GM23338 (cell line): ENCODE data around the gene S1PR2. TPM values are rescaled to one million over a fixed set of nuclear protein-coding genes. Genes with fewer than 3 reads are reported as not detected.

Experiments used
- ATAC-seq: fragments of 200-7000 bp; cut with Tn5 transposase; 3 replicates; pipeline ENCODE4 v1.9.1; 2020
- DNase-seq: peaks from one replicate; pipeline ENCODE4 v3.0.0-alpha.2; 2015; ENCODE audit warnings: low spot score
- H2AFZ ChIP-seq: fragments of 200-600 bp; sonication (generic); 2 replicates; pipeline ENCODE4 v1.8.0; 2016; ENCODE audit warnings: antibody characterized with exemption, mild to moderate bottlenecking, moderate library complexity
- H3F3A ChIP-seq: fragments of 200-600 bp; sonication (generic); replicated peaks from 2 replicates; pipeline ENCODE4 v1.8.0; 2017; ENCODE audit warnings: antibody characterized with exemption, mixed run types, low read depth
- H3K27ac ChIP-seq: fragments of 200-600 bp; sonication (generic); 2 replicates; pipeline ENCODE4 v1.6.1; 2016; ENCODE audit warnings: low read depth
- H3K27me3 ChIP-seq: fragments of 200-600 bp; sonication (generic); 2 replicates; pipeline ENCODE4 v1.8.0; 2016; ENCODE audit warnings: mild to moderate bottlenecking, mixed run types, moderate library complexity; ENCODE audit not compliant: insufficient read depth
- H3K36me3 ChIP-seq: fragments of 200-600 bp; sonication (generic); 2 replicates; pipeline ENCODE4 v1.8.0; 2016; ENCODE audit warnings: mild to moderate bottlenecking; ENCODE audit not compliant: insufficient read depth
- H3K4me1 ChIP-seq: fragments of 200-600 bp; sonication (generic); 2 replicates; pipeline ENCODE4 v1.8.0; 2016; ENCODE audit warnings: mild to moderate bottlenecking, moderate library complexity; ENCODE audit not compliant: insufficient read depth
- H3K4me2 ChIP-seq: fragments of 200-600 bp; sonication (generic); 2 replicates; pipeline ENCODE4 v1.7.1; 2017; ENCODE audit warnings: mixed run types
- H3K4me3 ChIP-seq: fragments of 200-600 bp; sonication (generic); 2 replicates; pipeline ENCODE4 v1.6.1; 2016; ENCODE audit warnings: mixed run types
- H3K79me2 ChIP-seq: fragments of 200-600 bp; sonication (generic); replicated peaks from 2 replicates; pipeline ENCODE4 v1.8.0; 2017; ENCODE audit warnings: mild to moderate bottlenecking; ENCODE audit not compliant: insufficient read depth
- H3K9me2 ChIP-seq: fragments of 200-600 bp; sonication (generic); 2 replicates; pipeline ENCODE4 v1.8.0; 2017; ENCODE audit not compliant: insufficient read depth
- H4K20me1 ChIP-seq: fragments of 200-600 bp; sonication (generic); replicated peaks from 2 replicates; pipeline ENCODE4 v1.8.0; 2017; ENCODE audit warnings: mild to moderate bottlenecking; ENCODE audit not compliant: insufficient read depth
- H3K27ac Mint-ChIP-seq: 2 replicates; pipeline ENCODE4 v1.8.0; 2020; ENCODE audit warnings: inconsistent platforms, mild to moderate bottlenecking, moderate library complexity, mixed read lengths
- H3K27me3 Mint-ChIP-seq: 3 replicates; pipeline ENCODE4 v1.8.0; 2022; ENCODE audit warnings: low read depth, mild to moderate bottlenecking, moderate library complexity, mixed read lengths, inconsistent platforms; ENCODE audit not compliant: insufficient read depth, poor library complexity
- H3K36me3 Mint-ChIP-seq: 3 replicates; pipeline ENCODE4 v1.8.0; 2021; ENCODE audit warnings: low read depth, mild to moderate bottlenecking, inconsistent platforms, moderate library complexity, mixed read lengths
- H3K4me1 Mint-ChIP-seq: 3 replicates; pipeline ENCODE4 v1.8.0; 2020; ENCODE audit warnings: mild to moderate bottlenecking, inconsistent platforms, mixed read lengths
- H3K4me3 Mint-ChIP-seq: 3 replicates; pipeline ENCODE4 v1.8.0; 2021; ENCODE audit warnings: moderate library complexity, mild to moderate bottlenecking, inconsistent platforms, mixed read lengths
- H3K9me3 Mint-ChIP-seq: 3 replicates; pipeline ENCODE4 v1.8.0; 2020; ENCODE audit warnings: moderate library complexity, mild to moderate bottlenecking, inconsistent platforms, mixed read lengths
- CREB1 ChIP-seq: fragments of 250-450 bp; sonication (Bioruptor Pico); IDR thresholded peaks from 2 replicates; pipeline ENCODE4 v1.5.0; 2020; ENCODE audit warnings: low read depth, mild to moderate bottlenecking, moderate library complexity
- CTCF ChIP-seq, 2 experiments: fragments of 200-600 bp in 1 of 2; sonication (generic) in 1 of 2; conservative IDR thresholded peaks; 2 replicates each; pipeline versions ENCODE4 v1.5.1 to v1.6.1; 2016 to 2017; ENCODE audit warnings: antibody characterized with exemption in 2 of 2, low read depth in 2 of 2, mild to moderate bottlenecking in 2 of 2, moderate library complexity in 1 of 2
- ETS1 ChIP-seq: IDR thresholded peaks from 2 replicates; pipeline ENCODE4 v1.6.1; 2016; ENCODE audit warnings: antibody characterized with exemption
- EZH2 ChIP-seq: fragments of 200-600 bp; sonication (generic); IDR thresholded peaks from one replicate; pipeline ENCODE4 v1.8.0; 2017; ENCODE audit warnings: antibody characterized with exemption, mild to moderate bottlenecking, low read depth; ENCODE audit not compliant: unreplicated experiment
- EZH2phosphoT487 ChIP-seq: fragments of 200-600 bp; sonication (generic); IDR thresholded peaks from one replicate; pipeline ENCODE4 v1.8.1; 2018; ENCODE audit warnings: antibody characterized with exemption; ENCODE audit not compliant: unreplicated experiment
- JUNB ChIP-seq: IDR thresholded peaks from one replicate; pipeline ENCODE4 v1.6.1; 2016; ENCODE audit warnings: antibody characterized with exemption; ENCODE audit not compliant: unreplicated experiment
- NANOG ChIP-seq: IDR thresholded peaks from 2 replicates; pipeline ENCODE4 v1.6.1; 2016; ENCODE audit warnings: antibody characterized with exemption, borderline replicate concordance
- POLR2AphosphoS5 ChIP-seq: IDR thresholded peaks from 2 replicates; pipeline ENCODE4 v1.6.1; 2016; ENCODE audit warnings: antibody characterized with exemption, low read depth
- REST ChIP-seq: IDR thresholded peaks from one replicate; pipeline ENCODE4 v1.6.1; 2018; ENCODE audit warnings: antibody characterized with exemption; ENCODE audit not compliant: unreplicated experiment
- STAT1 ChIP-seq: IDR thresholded peaks from one replicate; pipeline ENCODE4 v1.6.1; 2016; ENCODE audit warnings: antibody characterized with exemption; ENCODE audit not compliant: unreplicated experiment
- ZNF114 ChIP-seq: fragments of 250-450 bp; sonication (Bioruptor Pico); IDR thresholded peaks from 2 replicates; pipeline ENCODE4 v1.5.0; 2020; ENCODE audit warnings: mild to moderate bottlenecking, moderate library complexity
- ZNF331 ChIP-seq: fragments of 250-450 bp; sonication (Bioruptor Pico); IDR thresholded peaks from 2 replicates; pipeline ENCODE4 v1.5.0; 2020; ENCODE audit warnings: low read depth, mild to moderate bottlenecking, moderate library complexity
- ZNF462 ChIP-seq: fragments of 250-450 bp; sonication (Bioruptor Pico); IDR thresholded peaks from 2 replicates; pipeline ENCODE4 v1.5.0; 2020; ENCODE audit warnings: mild to moderate bottlenecking, moderate library complexity
- polyA plus RNA-seq: library from polyadenylated mRNA; unstranded; fragments of >200 nt; fragmentation: Nextera tagmentation; extraction: Ambion mirVana; gene quantifications from 2 replicates; pipeline ENCODE4 v1.2.1, GENCODE V29; 2016
- total RNA-seq: library from RNA; depleted of rRNA; stranded (reverse); fragments of >200 nt; shearing (Covaris generic); gene quantifications from 2 replicates; pipeline ENCODE4 v1.2.3, GENCODE V29; 2014

The S1PR2 gene
- total and polyA plus RNA-seq, 2 experiments from 2014 or later, result 9.2 to 13.9 TPM

- H3K4me1 Mint-ChIP-seq, result no peaks in the 10 kb centered on the region; the same call in 2 of the 3 replicates
- no peak overlapping the region for H3K27ac Mint-ChIP-seq
- Histone ChIP-seq H4K20me1 (no peaks in the 10 kb centered on the region), H3F3A (peaks cover 6% of the 10 kb centered on the region; the same call in 1 of the 2 replicates), H3K27ac (no peak overlapping the region), H3K9me2 (no peaks in the 10 kb centered on the region), H3K4me2 (no peak overlapping the region), H3K79me2 (no peaks in the 10 kb centered on the region), H3K27me3 (no peaks in the 10 kb centered on the region), H3K4me1 (no peaks in the 10 kb centered on the region), H3K36me3 (no peaks in the 10 kb centered on the region), H3K4me3 (no peak overlapping the region), H2AFZ (no peak overlapping the region)
- DNase-seq (no peak), ATAC-seq (no peak)
- H3K9me3 Mint-ChIP-seq, result no peaks in the 10 kb centered on the region
- no peaks in the 10 kb centered on the region for H3K36me3 Mint-ChIP-seq
- TF ChIP-seq CTCF (conservative IDR thresholded peaks at IDR 0.05; ENCODE audit: low read depth in 2 of 2) (no peak), EZH2phosphoT487 (no peak), ZNF331 (CRISPR knock-in tag) (no peak), JUNB (no peak), STAT1 (no peak), EZH2 (no peak), ZNF462 (no peak), POLR2AphosphoS5 (no peak), ETS1 (no peak), REST (no peak), ZNF114 (CRISPR knock-in tag) (no peak), NANOG (no peak), CREB1 (CRISPR knock-in tag) (no peak)
- H3K4me3 Mint-ChIP-seq, result no peak overlapping the region
- peaks cover 10% of the 10 kb centered on the region for H3K27me3 Mint-ChIP-seq
Observed at GRCh38 chr19:10246511-10246910, 15.4 kb upstream of the S1PR2 start.
